PFSK-1 (cell line): ENCODE data around the gene RIT2.

Experiments used
- FOXP2 ChIP-seq: optimal IDR thresholded peaks from 2 replicates; pipeline ENCODE3; 2011; ENCODE audit warnings: borderline replicate concordance, control low read depth, inconsistent platforms; ENCODE audit not compliant: insufficient read depth; ENCODE audit errors: extremely low read length, extremely low read depth
- POLR2AphosphoS5 ChIP-seq: IDR thresholded peaks from 2 replicates; pipeline ENCODE4 v1.6.1; 2012; ENCODE audit warnings: low read depth, mild to moderate bottlenecking, control low read depth, low read length, moderate library complexity
- REST ChIP-seq, 2 experiments: IDR thresholded peaks; 2 replicates each; pipeline versions ENCODE4 v1.6.1 to v1.8.0; 2011 to 2012; ENCODE audit warnings: low read depth in 2 of 2, low read length in 2 of 2, control low read depth in 1 of 2, inconsistent platforms in 1 of 2, mild to moderate bottlenecking in 1 of 2, moderate library complexity in 1 of 2; ENCODE audit not compliant: insufficient read depth in 1 of 2
- SIN3A ChIP-seq: IDR thresholded peaks from 2 replicates; pipeline ENCODE4 v1.6.1; 2012; ENCODE audit warnings: mild to moderate bottlenecking, low read length, moderate library complexity, borderline replicate concordance; ENCODE audit not compliant: insufficient read depth
- TAF1 ChIP-seq: IDR thresholded peaks from 2 replicates; pipeline ENCODE4 v1.6.1; 2012; ENCODE audit warnings: low read length, control low read depth, borderline replicate concordance; ENCODE audit not compliant: insufficient read depth

GRCh38 chr18:43022874-43023273, 92.6 kb downstream of the RIT2 start:
- TF ChIP-seq POLR2AphosphoS5 (no peak), SIN3A (no peak), TAF1 (no peak), REST (IDR thresholded peaks at IDR 0.05; ENCODE audit: insufficient read depth in 1 of 2, low read depth in 2 of 2, low read length in 2 of 2) (no peak), FOXP2 (no peak)
